HG02798 (cell line): ENCODE measurements around the gene PANK1.

ENCODE experiments used
- ATAC-seq: cut with Tn5 transposase; IDR thresholded peaks from one replicate; pipeline ENCODE4 v1.9.1; 2021; ENCODE audit warnings: mild to moderate bottlenecking; ENCODE audit not compliant: unreplicated experiment, poor library complexity

PANK1 gene

GRCh38 chr10:89644967-89645741 lies at the start of gene PANK1:
Gene PANK1 (minus strand): TSS chr10:89645242. CDS start chr10:89644891, 351 bp downstream.
- peak; percentile 46 for ATAC-seq

- no peak for ATAC-seq
Observed at GRCh38 chr10:89693176-89693575, 48.1 kb upstream of the PANK1 start.

- ATAC-seq = no peak
Observed at GRCh38 chr10:89692416-89692815, 47.4 kb upstream of the PANK1 start.

- no peak for ATAC-seq
Observed at GRCh38 chr10:89690027-89690426, 45.0 kb upstream of the PANK1 start.

- no peak for ATAC-seq
Observed at GRCh38 chr10:89685936-89686335, 40.9 kb upstream of the PANK1 start.

- no peak for ATAC-seq
Observed at GRCh38 chr10:89684604-89685003, 39.6 kb upstream of the PANK1 start.

GRCh38 chr10:89683883-89684282 lies 38.8 kb upstream of the PANK1 start:
- ATAC-seq = no peak

GRCh38 chr10:89679986-89680385 lies 34.9 kb upstream of the PANK1 start:
- ATAC-seq = peak; percentile 67

GRCh38 chr10:89677341-89677740 lies 32.3 kb upstream of the PANK1 start:
- no peak for ATAC-seq

- ATAC-seq = no peak
Observed at GRCh38 chr10:89670926-89671325, 25.9 kb upstream of the PANK1 start.

GRCh38 chr10:89669985-89670384 lies 24.9 kb upstream of the PANK1 start:
- ATAC-seq = no peak

GRCh38 chr10:89668386-89669071 lies 23.5 kb upstream of the PANK1 start:
- no peak for ATAC-seq

- ATAC-seq = no peak
Observed at GRCh38 chr10:89666138-89666537, 21.1 kb upstream of the PANK1 start.

GRCh38 chr10:89665302-89665701 lies 20.3 kb upstream of the PANK1 start:
- no peak for ATAC-seq

GRCh38 chr10:89664203-89664602 lies 19.2 kb upstream of the PANK1 start:
- ATAC-seq = no peak

- no peak for ATAC-seq
Observed at GRCh38 chr10:89663144-89663543, 18.1 kb upstream of the PANK1 start.

- ATAC-seq = no peak
Observed at GRCh38 chr10:89662596-89662995, 17.6 kb upstream of the PANK1 start.

- no peak for ATAC-seq
Observed at GRCh38 chr10:89659143-89660131, 14.4 kb upstream of the PANK1 start.

GRCh38 chr10:89657302-89657701 lies 12.3 kb upstream of the PANK1 start:
- ATAC-seq = no peak

GRCh38 chr10:89655722-89656121 lies 10.7 kb upstream of the PANK1 start:
- ATAC-seq = no peak
